ENCODE results near the gene OR2T1.
"Not testable (repeated sequence)": the region's sequence is repeated elsewhere in the genome, so short reads cannot be mapped to it uniquely, and the experiment has no call there.

OR2T1 gene

GRCh38 chr1:248402748-248403147 lies at the start of gene OR2T1:
Gene OR2T1, plus strand, starts transcription at chr1:248403048. Its CDS starts 3,100 bp downstream, at chr1:248406148.
- DNase-seq, result no peak

- DNase-seq, result no peak
Observed at GRCh38 chr1:248359415-248359814, 43.4 kb upstream of the OR2T1 start.

GRCh38 chr1:248361121-248361715 lies 41.6 kb upstream of the OR2T1 start, which contains the start of gene OR2T4:
Gene OR2T4, plus strand, starts transcription at chr1:248361665. Its CDS starts 0 bp downstream, at chr1:248361665.
- no peak for DNase-seq

- DNase-seq, result no peak
Observed at GRCh38 chr1:248366609-248367008, 36.2 kb upstream of the OR2T1 start.

GRCh38 chr1:248372394-248372793 lies 30.5 kb upstream of the OR2T1 start:
- DNase-seq, result no peak

GRCh38 chr1:248373761-248374160 lies 29.1 kb upstream of the OR2T1 start:
- no peak for DNase-seq

GRCh38 chr1:248375446-248375845 lies 27.4 kb upstream of the OR2T1 start, which contains the start of gene OR2T6:
Gene OR2T6, plus strand, starts transcription at chr1:248375746. Its CDS starts 11,863 bp downstream, at chr1:248387609.
- no peak for DNase-seq

GRCh38 chr1:248376916-248377315 lies 25.9 kb upstream of the OR2T1 start:
- DNase-seq, result no peak

- DNase-seq, result no peak
Observed at GRCh38 chr1:248380854-248381253, 22.0 kb upstream of the OR2T1 start.

GRCh38 chr1:248388426-248388825 lies 14.4 kb upstream of the OR2T1 start:
- no peak for DNase-seq

GRCh38 chr1:248393050-248393449 lies 9.8 kb upstream of the OR2T1 start:
- DNase-seq, result no peak

GRCh38 chr1:248404024-248404423 lies 1.2 kb downstream of the OR2T1 start:
- no peak for DNase-seq

GRCh38 chr1:248406721-248407692 lies 4.2 kb downstream of the OR2T1 start:
- no peak for DNase-seq

- DNase-seq, result no peak
Observed at GRCh38 chr1:248416226-248416625, 13.4 kb downstream of the OR2T1 start.

GRCh38 chr1:248417854-248418253 lies 15.0 kb downstream of the OR2T1 start:
- no peak for DNase-seq

- DNase-seq, result no peak
Observed at GRCh38 chr1:248421384-248421783, 18.5 kb downstream of the OR2T1 start.

GRCh38 chr1:248427526-248428191 lies 24.8 kb downstream of the OR2T1 start:
- DNase-seq, result not testable (repeated sequence)

- DNase-seq, result not testable (repeated sequence)
Observed at GRCh38 chr1:248428192-248428533, 25.3 kb downstream of the OR2T1 start.

GRCh38 chr1:248431683-248432082 lies 28.8 kb downstream of the OR2T1 start:
- DNase-seq, result not testable (repeated sequence)

- DNase-seq, result not testable (repeated sequence)
Observed at GRCh38 chr1:248432201-248432600, 29.4 kb downstream of the OR2T1 start.

GRCh38 chr1:248433811-248434415 lies 31.1 kb downstream of the OR2T1 start:
- not testable (repeated sequence) for DNase-seq

GRCh38 chr1:248434913-248435312 lies 32.1 kb downstream of the OR2T1 start:
- DNase-seq, result not testable (repeated sequence)

GRCh38 chr1:248436303-248436702 lies 33.5 kb downstream of the OR2T1 start:
- not testable (repeated sequence) for DNase-seq
